Omental fat pad (tissue), 4 donors: ENCODE data around the gene ULBP2. TPM values are rescaled to one million over a fixed set of nuclear protein-coding genes. Genes with fewer than 3 reads are reported as not detected.
"Not testable (repeated sequence)": the region's sequence is repeated elsewhere in the genome, so short reads cannot be mapped to it uniquely, and the experiment has no call there.

ENCODE experiments used
- ATAC-seq: fragments of 150-250 bp; one replicate; pipeline ENCODE4 v1.9.1; 2016; ENCODE audit warnings: mild to moderate bottlenecking, moderate library complexity; ENCODE audit not compliant: low FRiP score
- DNase-seq: peaks from one replicate; pipeline ENCODE4 v3.0.0-alpha.2; 2019; ENCODE audit warnings: low spot score
- total RNA-seq, 4 donors: library from RNA; depleted of rRNA; stranded (reverse); fragments of >200 nt; gene quantifications; one replicate each; pipeline ENCODE4 v1.1.0, GENCODE V29; 2016
- TF ChIP-seq, protein P1 (sequence below), 3 donors: fragments of 450-650 bp; IDR thresholded peaks; one replicate each; pipeline ENCODE4 v1.5.1; 2016 to 2017; ENCODE audit warnings: antibody characterized with exemption in 3 of 3, mild to moderate bottlenecking in 3 of 3, moderate library complexity in 2 of 3

ULBP2 gene
- total RNA-seq, 4 donors from 2014 or later: 1.1 to 2.5 (median 1.2) TPM; not detected in 1

GRCh38 chr6:149904661-149905370, 37.0 kb upstream of the ULBP2 start:
- ATAC-seq (no peak), DNase-seq (no peak)
- TF ChIP-seq, protein P1, sequence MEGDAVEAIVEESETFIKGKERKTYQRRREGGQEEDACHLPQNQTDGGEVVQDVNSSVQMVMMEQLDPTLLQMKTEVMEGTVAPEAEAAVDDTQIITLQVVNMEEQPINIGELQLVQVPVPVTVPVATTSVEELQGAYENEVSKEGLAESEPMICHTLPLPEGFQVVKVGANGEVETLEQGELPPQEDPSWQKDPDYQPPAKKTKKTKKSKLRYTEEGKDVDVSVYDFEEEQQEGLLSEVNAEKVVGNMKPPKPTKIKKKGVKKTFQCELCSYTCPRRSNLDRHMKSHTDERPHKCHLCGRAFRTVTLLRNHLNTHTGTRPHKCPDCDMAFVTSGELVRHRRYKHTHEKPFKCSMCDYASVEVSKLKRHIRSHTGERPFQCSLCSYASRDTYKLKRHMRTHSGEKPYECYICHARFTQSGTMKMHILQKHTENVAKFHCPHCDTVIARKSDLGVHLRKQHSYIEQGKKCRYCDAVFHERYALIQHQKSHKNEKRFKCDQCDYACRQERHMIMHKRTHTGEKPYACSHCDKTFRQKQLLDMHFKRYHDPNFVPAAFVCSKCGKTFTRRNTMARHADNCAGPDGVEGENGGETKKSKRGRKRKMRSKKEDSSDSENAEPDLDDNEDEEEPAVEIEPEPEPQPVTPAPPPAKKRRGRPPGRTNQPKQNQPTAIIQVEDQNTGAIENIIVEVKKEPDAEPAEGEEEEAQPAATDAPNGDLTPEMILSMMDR (IDR thresholded peaks at IDR 0.05): no peak

GRCh38 chr6:149905371-149905910, 36.4 kb upstream of the ULBP2 start:
- ATAC-seq: no peak
- TF ChIP-seq, protein P1 (IDR thresholded peaks at IDR 0.05): no peak
- no peak for DNase-seq

- TF ChIP-seq, protein P1 (IDR thresholded peaks at IDR 0.05): no peak
- DNase-seq (no peak), ATAC-seq (no peak)
These were observed 35.9 kb upstream of the ULBP2 start for GRCh38 chr6:149905911-149906371.

GRCh38 chr6:149906405-149906804, 35.4 kb upstream of the ULBP2 start:
- TF ChIP-seq, protein P1 (IDR thresholded peaks at IDR 0.05): no peak
- ATAC-seq: no peak

DNA sequence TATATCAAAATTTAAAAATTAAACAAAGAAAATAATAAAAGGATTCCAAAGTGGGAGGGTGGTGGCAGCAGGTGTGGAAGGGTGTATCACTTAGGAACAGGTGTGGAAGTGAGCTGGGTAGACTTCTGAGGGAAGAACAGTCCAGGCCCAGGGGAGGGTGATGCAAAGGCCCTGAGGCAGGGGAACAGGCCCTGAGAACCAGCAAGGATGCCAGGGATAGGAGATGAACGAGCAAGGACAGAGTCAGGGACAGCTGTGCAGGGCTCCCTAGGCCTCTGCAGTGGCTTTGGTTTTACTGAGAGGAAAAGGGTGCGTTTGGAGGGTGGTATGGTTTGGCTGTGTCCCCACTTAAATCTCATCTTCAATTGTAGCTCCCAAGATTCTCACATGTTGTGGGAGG, 34.5 kb upstream of the ULBP2 start:
- DNase-seq (no peak), ATAC-seq (no peak)
- TF ChIP-seq, protein P1 (IDR thresholded peaks at IDR 0.05): no peak

More at GRCh38 chr6:149906405-149906804, 35.4 kb upstream of the ULBP2 start:
- no peak for DNase-seq

DNA sequence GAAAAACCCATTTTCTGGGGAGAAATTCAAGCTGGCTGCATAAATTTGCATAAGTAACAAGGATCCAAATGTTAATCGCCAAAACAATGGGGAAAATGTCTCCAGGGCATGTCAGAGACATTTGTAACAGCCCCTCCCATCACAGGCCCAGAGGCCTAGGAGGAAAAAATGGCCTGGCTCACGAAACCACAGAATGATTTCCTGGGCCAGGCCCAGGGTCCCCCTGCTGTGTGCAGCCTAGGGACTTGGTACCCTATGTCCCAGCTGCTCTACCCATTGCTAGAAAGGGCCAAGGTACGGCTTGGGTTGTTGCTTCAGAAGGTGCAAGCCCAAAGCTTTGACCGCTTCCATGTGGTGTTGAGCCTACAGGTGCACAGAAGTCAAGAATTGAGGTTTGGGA, 33.3 kb upstream of the ULBP2 start:
- not testable (repeated sequence) for DNase-seq, ATAC-seq

DNA sequence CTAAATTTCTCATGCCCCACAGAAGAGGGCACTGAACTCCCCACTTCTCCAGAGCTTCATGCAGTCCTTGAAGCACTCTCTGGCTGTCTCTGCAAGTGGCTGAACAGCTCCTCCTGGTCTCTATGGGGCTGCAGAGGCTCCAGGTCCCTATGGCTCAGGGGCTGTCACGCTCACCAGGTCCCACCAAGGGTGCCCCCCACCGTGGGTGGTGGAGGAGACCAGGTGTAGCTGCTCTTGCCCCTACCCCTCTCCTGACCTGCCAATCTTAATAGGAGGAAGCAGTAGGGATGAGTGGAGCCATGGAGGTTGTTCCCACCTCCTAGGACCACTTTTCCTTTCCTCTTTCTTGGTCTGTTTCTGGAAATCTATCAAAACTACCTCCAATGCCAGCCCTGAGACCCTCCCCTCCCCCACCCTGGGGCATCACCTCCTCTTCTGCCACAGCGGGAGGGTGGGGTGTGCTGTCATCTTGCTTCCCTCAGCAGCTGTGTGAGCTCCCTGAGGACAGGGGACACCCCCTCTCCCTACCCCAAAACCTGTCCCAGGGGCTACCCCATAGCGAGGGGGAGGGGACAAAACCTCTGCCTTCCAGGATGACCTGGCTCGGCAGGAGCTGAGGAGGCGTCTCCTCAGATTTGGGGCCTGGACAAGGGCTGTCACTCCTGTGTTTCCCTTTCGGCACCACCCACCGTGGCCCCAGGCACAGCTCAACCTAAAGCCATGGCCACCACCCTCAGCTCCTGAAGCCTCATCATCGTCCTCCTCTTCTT, 31.9 kb upstream of the ULBP2 start:
- TF ChIP-seq, protein P1 (IDR thresholded peaks at IDR 0.05): no peak
- DNase-seq: no peak
- no peak for ATAC-seq
